DND-41 (cell line): Measurements from ENCODE around the gene NPY1R.

Experiments used
- EZH2 ChIP-seq: IDR thresholded peaks from 3 replicates; pipeline ENCODE4 v1.6.1; 2012; ENCODE audit warnings: borderline replicate concordance, low read depth, mild to moderate bottlenecking, moderate library complexity, low read length, inconsistent platforms; ENCODE audit not compliant: severe bottlenecking
- TF ChIP-seq, protein P1 (sequence below): IDR thresholded peaks from 2 replicates; pipeline ENCODE4 v1.5.1; 2012; ENCODE audit warnings: borderline replicate concordance, low read length, moderate library complexity, mild to moderate bottlenecking; ENCODE audit not compliant: poor library complexity, severe bottlenecking; ENCODE audit errors: extremely low read depth

DNA sequence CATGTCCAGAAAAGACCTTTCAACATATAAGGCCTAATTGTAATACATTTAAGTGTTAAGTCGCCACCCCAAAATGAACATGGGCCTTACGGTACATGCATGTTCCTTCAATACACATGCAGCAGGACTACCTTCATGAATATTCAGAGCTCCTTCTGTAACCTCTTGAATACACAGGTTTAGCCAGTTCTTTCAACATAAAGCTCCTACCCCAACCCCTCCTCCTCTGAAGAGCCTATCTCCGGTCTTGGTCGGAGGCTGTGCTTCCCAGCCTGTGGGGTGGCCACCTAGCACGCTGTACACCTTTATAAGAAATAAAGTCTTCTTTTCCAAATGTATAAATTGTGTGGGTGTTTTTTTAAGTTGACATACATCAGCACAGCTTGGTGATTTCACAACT is 39.6 kb upstream of the NPY1R start:
- TF ChIP-seq, protein P1, sequence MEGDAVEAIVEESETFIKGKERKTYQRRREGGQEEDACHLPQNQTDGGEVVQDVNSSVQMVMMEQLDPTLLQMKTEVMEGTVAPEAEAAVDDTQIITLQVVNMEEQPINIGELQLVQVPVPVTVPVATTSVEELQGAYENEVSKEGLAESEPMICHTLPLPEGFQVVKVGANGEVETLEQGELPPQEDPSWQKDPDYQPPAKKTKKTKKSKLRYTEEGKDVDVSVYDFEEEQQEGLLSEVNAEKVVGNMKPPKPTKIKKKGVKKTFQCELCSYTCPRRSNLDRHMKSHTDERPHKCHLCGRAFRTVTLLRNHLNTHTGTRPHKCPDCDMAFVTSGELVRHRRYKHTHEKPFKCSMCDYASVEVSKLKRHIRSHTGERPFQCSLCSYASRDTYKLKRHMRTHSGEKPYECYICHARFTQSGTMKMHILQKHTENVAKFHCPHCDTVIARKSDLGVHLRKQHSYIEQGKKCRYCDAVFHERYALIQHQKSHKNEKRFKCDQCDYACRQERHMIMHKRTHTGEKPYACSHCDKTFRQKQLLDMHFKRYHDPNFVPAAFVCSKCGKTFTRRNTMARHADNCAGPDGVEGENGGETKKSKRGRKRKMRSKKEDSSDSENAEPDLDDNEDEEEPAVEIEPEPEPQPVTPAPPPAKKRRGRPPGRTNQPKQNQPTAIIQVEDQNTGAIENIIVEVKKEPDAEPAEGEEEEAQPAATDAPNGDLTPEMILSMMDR: no peak
- TF ChIP-seq EZH2: no peak
